ENCODE data around the gene TMCO6. TPM values are rescaled to one million over a fixed set of nuclear protein-coding genes. Genes with fewer than 3 reads are reported as not detected.

The TMCO6 gene
- total and polyA plus RNA-seq, 2 of the 8 experiments (the other 6 are each of a cell fraction or from before 2014, with no cell fraction given): 29.0 to 40.9 TPM

DNA sequence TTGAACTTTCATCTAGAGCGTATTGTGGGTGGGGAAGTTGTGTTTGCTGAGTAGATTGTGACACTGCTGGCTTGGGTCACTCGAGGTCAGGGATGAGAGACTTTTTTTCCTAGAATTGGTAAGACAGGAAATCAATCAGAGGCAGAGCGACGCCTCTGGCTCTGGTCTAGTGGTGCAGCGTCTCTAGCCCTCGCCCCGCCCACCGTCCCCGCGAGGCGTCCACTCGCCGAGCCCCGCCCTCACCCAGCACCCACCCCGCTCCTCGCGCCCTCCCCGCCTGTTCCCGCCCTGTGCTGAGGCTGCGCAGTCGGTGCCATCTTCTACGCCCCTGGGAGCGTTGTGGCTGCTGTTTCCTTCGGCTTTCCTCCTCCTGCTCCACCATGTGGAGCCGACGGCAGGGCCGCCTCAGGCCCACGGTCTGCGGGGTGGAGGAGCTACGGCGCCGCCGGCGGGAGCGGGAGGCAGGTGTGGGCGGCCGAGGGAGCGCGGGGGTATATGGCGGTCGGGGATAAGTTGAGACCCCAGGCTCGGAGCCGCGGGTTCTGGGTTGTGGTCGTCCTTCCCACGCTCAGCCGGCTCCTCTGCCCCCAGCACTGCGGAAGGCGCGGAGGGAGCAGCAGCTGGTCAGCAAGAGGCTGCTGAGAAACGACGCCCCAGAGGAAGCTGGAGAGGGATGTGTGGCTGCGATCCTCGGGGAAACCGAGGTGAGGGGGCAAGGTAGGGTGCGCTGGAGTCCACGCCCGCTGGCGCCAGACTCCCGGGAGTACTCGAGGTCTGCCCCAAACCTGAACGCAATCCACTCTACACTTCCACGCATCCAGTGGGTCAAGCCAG, at the start of gene TMCO6 (continued):
- TF ChIP-seq TAF1 (IDR thresholded peaks at IDR 0.05; ENCODE audit: low read depth, low read length): peak; percentile 70; the same call in 1 of the 2 replicates
- peak; percentile 76; the same call in 1 of the 2 replicates for TF ChIP-seq TBP (IDR thresholded peaks at IDR 0.05; ENCODE audit: low read depth, low read length)
- no peak for TF ChIP-seq RFX5 (IDR thresholded peaks at IDR 0.05; ENCODE audit: borderline replicate concordance, low read depth, low read length)
- peak; percentile 92 for TF ChIP-seq PHF8 (conservative IDR thresholded peaks at IDR 0.05; ENCODE audit: low read depth, low read length)
- TF ChIP-seq SUZ12 (IDR thresholded peaks at IDR 0.05; ENCODE audit: low read length): no peak
- peak; percentile 44 for TF ChIP-seq NRF1 (IDR thresholded peaks at IDR 0.05; ENCODE audit: low read depth, low read length)
- TF ChIP-seq SIX5 (IDR thresholded peaks at IDR 0.05; ENCODE audit: low read depth, low read length): no peak
- TF ChIP-seq, protein P1, sequence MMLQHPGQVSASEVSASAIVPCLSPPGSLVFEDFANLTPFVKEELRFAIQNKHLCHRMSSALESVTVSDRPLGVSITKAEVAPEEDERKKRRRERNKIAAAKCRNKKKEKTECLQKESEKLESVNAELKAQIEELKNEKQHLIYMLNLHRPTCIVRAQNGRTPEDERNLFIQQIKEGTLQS (IDR thresholded peaks at IDR 0.05; ENCODE audit: insufficient read depth, low read depth, low read length): no peak
- TF ChIP-seq YY1 (IDR thresholded peaks at IDR 0.05; ENCODE audit: low read depth, low read length): 0 out of 2 replicates have a peak, but pooled peaks have one; percentile 37
- TF ChIP-seq CBX8 (IDR thresholded peaks at IDR 0.05; ENCODE audit: borderline replicate concordance, low read depth, low read length): no peak
- no peak for TF ChIP-seq CEBPB (IDR thresholded peaks at IDR 0.05; ENCODE audit: low read depth, low read length)

All from H1 (cell line).